ENCODE measurements around the gene WDR5.

WDR5 gene

GRCh38 chr9:134174073-134174449 is 38.2 kb downstream of the WDR5 start:
- DNase-seq (ENCODE audit: low read depth, low spot score), result no peak

- DNase-seq (ENCODE audit: low read depth, low spot score), result no peak
Observed at GRCh38 chr9:134174526-134175290, 38.8 kb downstream of the WDR5 start.

DNA sequence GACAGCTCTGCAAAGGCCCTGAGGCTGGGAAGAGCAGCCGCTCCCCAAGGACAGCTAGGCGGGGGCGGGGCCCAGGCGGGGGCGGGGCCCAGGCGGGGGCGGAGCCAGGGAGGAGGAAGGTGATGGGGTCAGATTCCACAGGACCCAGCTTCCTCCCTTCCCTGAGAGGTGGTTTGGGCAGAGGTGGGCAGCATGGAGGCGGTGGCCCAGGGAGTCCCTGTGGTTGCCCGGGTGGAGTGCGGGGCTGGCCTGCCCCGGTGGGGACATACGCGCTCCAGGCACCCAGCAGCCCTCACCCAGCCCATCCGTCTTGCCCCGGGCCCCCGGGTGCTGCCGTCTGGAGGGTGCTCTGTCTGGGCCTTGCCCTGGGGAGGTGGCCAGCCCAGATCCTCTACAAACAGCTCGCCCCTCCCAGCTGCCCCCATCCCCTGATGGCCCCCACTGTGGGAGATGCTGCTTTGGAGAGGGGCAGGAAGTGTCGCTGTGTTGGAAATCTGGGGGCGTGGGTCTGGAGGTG is 39.5 kb downstream of the WDR5 start:
- DNase-seq (ENCODE audit: low read depth, low spot score), result no peak

- DNase-seq (ENCODE audit: low read depth, low spot score), result no peak
Observed at GRCh38 chr9:134175808-134176598, 40.1 kb downstream of the WDR5 start.

- DNase-seq (ENCODE audit: low read depth, low spot score), result no peak
Observed at GRCh38 chr9:134176599-134176968, 40.7 kb downstream of the WDR5 start.

- DNase-seq (ENCODE audit: low read depth, low spot score), result no peak
Observed at GRCh38 chr9:134177186-134177585, 41.3 kb downstream of the WDR5 start.

DNA sequence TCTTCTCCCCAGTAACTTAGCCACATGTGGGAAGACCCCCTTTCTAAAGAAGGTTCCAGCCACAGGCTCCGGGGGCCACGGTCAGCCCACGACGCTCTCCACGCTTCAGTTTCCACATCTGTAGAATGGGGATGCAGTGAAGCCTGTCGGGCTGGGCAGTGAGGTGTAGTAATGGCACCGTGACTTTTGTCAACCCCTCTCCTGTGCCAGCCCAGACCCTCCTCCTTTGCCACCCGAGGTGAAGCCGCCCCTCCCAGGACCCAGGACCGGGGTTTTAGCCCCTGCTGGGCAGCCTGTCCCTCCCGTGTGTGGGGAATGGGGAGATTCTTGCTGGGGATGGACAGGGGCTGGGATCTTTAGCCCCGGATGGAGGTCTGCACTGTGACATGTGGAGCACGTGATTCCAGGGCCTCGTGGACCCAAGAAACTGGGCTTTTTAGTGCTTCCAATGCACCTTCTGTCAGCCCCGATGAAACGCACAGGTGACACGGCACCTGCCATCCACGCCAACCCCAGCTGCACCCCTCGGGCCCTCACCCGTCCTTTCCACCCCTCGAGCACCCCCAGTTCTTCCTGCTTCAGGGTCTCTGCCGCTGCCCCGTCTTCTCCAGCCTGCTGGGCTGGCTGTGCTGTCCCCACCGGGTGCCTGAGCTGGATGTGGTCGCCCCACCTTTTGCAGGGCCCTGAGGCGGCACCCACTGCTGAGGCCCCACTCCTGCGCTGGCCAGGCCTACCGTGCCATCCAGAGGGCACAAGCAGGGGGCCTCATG is 41.9 kb downstream of the WDR5 start:
- no peak for DNase-seq (ENCODE audit: low read depth, low spot score)

DNA sequence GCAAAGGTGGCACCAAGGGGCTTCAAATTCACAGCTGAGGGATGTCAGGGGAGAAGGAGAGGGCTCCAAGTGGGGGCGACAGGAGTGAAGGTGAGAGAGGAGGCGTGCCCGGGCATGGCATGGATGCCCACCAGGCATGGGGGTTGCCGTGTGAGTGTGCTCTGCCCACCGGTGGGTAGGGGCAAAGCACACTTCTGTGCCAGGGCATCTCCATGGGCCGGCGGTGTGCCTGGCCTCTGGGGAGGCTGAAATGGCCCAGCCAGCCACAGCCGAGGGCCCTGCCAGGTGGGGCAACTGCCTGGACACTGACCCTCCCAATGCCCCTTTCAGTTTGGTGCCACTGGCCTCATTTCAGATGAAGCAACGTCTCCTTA is 42.5 kb downstream of the WDR5 start:
- no peak for DNase-seq (ENCODE audit: low read depth, low spot score)

DNA sequence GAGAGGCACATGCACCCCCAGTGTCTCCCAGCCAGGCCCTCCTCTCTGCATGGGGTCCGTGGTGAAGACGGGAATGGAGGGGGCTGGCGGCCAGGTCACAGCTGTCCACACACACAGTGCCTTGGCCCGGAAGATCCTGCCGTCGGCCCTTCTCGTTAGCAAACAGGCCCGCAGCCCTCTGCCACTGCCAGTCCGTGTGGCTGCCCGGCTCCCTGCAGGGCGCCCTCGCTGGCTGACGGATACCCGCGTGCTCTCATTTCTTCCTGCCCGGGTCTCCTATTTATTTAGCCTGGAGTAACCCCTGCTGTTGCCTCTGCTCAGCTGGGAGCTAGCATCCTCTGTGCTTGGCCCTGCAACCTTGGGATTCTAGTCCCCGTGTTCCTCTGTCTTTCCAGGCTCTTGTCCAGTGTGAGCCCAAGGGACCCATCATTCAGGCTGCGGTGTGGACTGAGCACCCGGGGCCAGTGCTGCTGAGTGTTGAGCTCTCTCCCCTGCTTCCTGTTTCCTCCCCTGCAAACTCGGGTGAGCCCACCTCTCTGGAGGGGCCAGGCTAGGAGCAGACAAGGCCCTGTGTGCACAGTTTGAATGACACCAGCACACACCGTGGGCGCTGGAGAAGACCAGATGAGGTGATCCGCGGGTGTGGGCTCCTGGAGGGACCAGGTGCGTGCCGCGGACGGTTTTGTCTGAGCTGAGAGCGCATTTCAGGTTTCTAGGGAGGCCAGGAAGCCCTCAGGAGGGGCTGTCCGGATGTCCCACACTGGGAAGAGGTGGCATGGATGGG is 43.1 kb downstream of the WDR5 start:
- DNase-seq (ENCODE audit: low read depth, low spot score), result peak; percentile 78

DNA sequence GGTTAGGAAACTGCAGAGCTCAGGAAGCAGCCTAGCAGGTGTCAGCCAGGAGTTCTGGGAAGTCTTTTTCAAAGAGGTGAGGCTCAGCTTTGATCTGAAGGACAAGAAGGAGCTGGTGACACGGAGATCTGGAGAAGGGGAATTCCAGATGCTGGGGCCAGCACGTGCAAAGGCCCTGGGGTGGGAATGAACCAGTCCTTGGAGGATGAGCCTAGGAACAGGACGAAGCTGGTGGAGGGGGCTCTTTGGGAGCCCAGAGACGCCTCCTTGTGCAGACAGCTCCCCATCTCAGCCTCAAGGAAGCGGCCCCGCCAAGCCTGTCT is 43.7 kb downstream of the WDR5 start:
- no peak for DNase-seq (ENCODE audit: low read depth, low spot score)

DNA sequence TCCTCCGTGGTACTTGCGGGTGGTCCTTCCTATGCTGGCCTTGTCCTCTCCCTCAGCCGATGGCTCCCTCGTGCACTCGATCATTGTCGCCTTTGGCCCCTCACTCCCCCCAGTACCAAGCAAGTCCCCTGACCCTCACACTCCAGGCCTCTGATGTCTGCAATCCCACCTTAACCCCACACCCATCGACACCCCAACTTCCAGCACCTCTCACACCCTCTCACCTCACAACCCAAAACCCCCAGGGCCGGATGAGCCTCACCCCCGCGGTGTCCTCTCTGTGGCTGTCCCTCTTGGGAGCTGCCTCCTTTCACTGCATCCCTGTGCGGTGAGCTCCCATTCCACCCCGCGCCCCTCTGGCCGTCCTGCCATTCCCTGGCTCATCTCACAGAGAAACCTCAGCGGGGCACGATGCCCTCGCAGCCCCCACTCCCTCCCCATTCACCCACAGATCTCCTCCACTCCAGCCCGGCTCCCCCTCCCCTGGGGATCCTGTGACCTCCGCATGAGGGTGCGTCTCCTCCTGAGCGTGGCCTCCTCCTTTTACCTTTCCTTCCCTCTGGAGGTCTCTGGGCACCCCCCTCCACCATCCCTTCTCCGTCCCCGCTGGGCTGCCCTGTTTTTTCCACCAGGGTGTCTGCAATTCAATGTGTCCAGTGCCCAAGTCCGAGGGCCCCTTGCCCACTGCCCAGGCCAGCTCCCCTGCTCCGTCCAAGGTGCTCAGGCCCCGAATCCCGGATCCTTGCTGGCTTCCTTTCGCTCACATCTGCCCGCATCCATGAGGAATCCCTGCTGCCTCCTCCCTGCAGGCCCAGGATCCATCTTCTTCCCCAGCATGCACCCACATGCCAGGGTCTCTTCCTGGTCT is 44.3 kb downstream of the WDR5 start:
- DNase-seq (ENCODE audit: low read depth, low spot score), result no peak

DNA sequence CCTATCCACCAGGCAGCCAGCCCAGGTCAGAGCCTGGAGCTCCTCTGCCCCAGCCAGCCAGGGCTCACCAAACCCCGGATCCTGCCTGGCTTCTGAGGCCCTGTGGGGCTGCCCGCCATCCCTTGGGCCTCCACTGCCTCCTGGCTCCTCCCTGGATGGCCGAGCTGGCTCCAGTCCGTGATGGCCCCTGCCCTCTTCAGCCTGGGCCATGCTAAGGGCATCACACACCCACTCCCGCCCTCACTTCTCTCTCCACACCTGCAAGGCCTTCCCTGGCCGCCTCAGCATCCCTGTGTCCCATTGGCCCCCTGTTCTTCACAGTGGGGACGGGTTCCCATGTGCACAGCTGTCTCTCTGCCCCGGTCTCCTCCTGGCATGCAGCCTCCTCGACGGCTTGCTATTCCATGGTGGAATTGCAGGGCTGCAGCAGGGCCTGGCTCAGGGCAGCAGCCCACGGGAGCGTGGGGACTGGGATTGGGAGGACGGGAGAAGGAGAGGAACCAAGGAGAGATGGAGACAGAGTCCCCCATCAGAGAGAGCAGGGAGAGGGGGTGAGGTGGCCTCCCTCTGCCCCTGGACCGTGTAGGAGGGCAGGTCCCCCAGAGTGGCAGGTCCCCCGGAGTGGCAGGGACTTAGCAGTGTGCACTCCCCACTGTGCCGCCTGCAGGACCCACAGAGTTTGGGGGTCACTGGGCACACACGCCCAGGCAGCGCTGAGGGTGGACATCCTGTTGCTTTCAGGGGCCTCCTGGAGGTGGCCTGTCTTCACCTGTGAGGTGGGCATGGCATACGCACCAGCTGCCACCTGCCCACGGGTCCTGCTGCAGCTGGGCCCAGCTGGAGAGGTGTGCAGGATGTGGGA is 45.1 kb downstream of the WDR5 start:
- no peak for DNase-seq (ENCODE audit: low read depth, low spot score)

GRCh38 chr9:134181648-134182034 is 45.8 kb downstream of the WDR5 start:
- no peak for DNase-seq (ENCODE audit: low read depth, low spot score)

- DNase-seq (ENCODE audit: low read depth, low spot score), result no peak
Observed at GRCh38 chr9:134182554-134183085, 46.7 kb downstream of the WDR5 start.

DNA sequence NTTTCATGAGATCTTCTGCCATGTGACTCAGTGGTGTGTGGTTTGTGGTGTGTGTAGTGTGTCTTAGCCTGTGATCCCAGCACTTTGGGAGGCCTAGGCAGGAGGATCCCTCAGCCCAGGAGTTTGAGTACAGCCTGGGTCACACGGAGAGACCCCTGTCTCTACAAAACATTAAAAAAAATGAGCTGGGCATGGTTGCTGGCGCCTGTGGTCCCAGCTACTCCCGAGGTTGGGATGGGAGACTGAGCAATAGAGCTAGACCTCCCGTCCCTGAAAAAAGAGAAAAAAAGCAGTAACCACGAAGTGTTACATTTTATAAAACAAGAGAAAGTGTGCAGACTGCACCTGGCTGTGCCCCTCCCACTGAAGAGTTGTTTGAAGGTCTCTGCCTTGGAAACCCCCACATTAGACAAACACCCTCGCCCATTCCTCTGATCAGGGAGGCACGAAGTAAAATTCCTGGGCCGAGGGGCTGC is 49.7 kb downstream of the WDR5 start:
- DNase-seq (ENCODE audit: low read depth, low spot score), result no peak

GRCh38 chr9:134186471-134187109 is 50.7 kb downstream of the WDR5 start:
- no peak for DNase-seq (ENCODE audit: low read depth, low spot score)

DNA sequence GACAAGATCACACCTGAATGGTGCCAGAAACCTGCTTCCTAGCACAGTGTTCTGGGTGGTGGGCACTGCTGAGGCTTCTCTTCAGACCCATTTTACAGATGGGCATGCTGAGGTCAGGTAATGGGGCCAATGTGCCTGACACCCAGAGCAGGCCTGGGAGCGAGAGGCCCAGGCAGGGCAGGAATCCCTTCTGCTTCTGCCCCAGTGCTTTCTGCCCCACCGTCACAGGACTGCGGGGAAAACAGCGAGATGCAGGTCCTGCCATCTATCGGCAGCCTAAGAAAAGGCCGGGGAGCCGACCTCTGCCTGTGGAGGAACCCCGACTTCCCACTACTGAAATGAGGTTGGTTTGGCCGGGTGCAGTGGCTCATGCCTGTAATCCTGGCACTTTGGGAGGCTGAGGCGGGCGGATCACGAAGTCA is 51.2 kb downstream of the WDR5 start:
- DNase-seq (ENCODE audit: low read depth, low spot score), result no peak

- no peak for DNase-seq (ENCODE audit: low read depth, low spot score)
Observed at GRCh38 chr9:134187891-134188385, 52.1 kb downstream of the WDR5 start.

Measured in smooth muscle cell of the brain vasculature (primary cell).